Left lung (tissue), 10 donors: ENCODE measurements around the gene SPHK2. TPM values are rescaled to one million over a fixed set of nuclear protein-coding genes. Genes with fewer than 3 reads are reported as not detected.

Source experiments
- ATAC-seq: fragments of 200-7000 bp; cut with Tn5 transposase; one replicate; pipeline ENCODE4 v1.9.1; 2020; ENCODE audit warnings: moderate library complexity
- DNase-seq, 4 donors: peaks; one replicate each; pipeline ENCODE4 v3.0.0-alpha.2; 2013 to 2020
- H3K27ac ChIP-seq, 2 donors: fragments of 200-600 bp; sonication (generic) in 1 of 2; one replicate each; pipeline versions ENCODE4 v1.5.0 to v1.8.0; 2020 to 2021
- H3K27me3 ChIP-seq, 2 donors: fragments of 200-600 bp; sonication (generic) in 1 of 2; one replicate each; pipeline versions ENCODE4 v1.5.0 to v1.8.0; 2020 to 2021
- H3K36me3 ChIP-seq, 2 donors: fragments of 200-600 bp; sonication (generic) in 1 of 2; one replicate each; pipeline versions ENCODE4 v1.5.0 to v1.8.0; 2020 to 2021
- H3K4me1 ChIP-seq, 2 donors: fragments of 200-600 bp; one replicate each; pipeline ENCODE4 v1.8.0; 2021
- H3K4me3 ChIP-seq, 2 donors: fragments of 200-600 bp; sonication (generic) in 1 of 2; one replicate each; pipeline versions ENCODE4 v1.5.0 to v1.8.0; 2020 to 2021; ENCODE audit warnings: mild to moderate bottlenecking in 1 of 2
- H3K9me3 ChIP-seq, 2 donors: fragments of 200-600 bp; sonication (generic) in 1 of 2; one replicate each; pipeline versions ENCODE4 v1.5.0 to v1.8.0; 2020 to 2021
- CTCF ChIP-seq, 2 donors: fragments of 200-600 bp; sonication (generic) in 1 of 2; IDR thresholded peaks; one replicate each; pipeline versions ENCODE4 v1.5.0 to v1.8.0; 2021; ENCODE audit warnings: antibody characterized with exemption in 2 of 2
- intact Hi-C, 2 donors: fragments of 100-400 bp; cut with DNase I; formaldehyde crosslinking; loops; one replicate each; pipeline versions ENCODE4 v1.11.2 to v1.14.2; 2022
- polyA plus RNA-seq, 6 donors: library from polyadenylated mRNA; unstranded; fragments of 120-200 nt; gene quantifications; one replicate each; pipeline ENCODE4 v1.2.1, GENCODE V29; 2013; ENCODE audit not compliant: insufficient read length in 6 of 6
- total RNA-seq, 2 donors: library from RNA; stranded (reverse); fragmentation: NEBNext Ultra II Directional; extraction: Animal tissue kit (Norgen Biotek cat#: 25700); gene quantifications; one replicate each; pipeline ENCODE4 v1.2.1, GENCODE V29; 2021
- donor health status: DM: no; HTN: yes; CAD: no.
- donor health status: DM: no; HTN: no; CAD: no.

Gene SPHK2
- total and polyA plus RNA-seq, 8 donors, result 10.2 to 27.5 (median 14.9) TPM

- peak overlapping the region; percentile 25 to 30 for H3K27ac ChIP-seq
- ATAC-seq (no peak), DNase-seq (no peak)
- intact Hi-C loops, result no loop called here
- no peak for TF ChIP-seq CTCF (IDR thresholded peaks at IDR 0.05)
- no peaks in the 10 kb centered on the region for H3K27me3 ChIP-seq
- no peaks in the 10 kb centered on the region for H3K9me3 ChIP-seq
- peaks cover 20 to 39% of the 10 kb centered on the region in 2 donors for H3K4me1 ChIP-seq
- H3K36me3 ChIP-seq, result peaks cover 0 to 34% of the 10 kb centered on the region in 2 donors
- H3K4me3 ChIP-seq, result peak overlapping the region in 1 of 2 donors; percentile 75
Observed at GRCh38 chr19:48615231-48616040, 3.9 kb upstream of the SPHK2 start.

- Histone ChIP-seq H3K9me3 (no peaks in the 10 kb centered on the region), H3K4me3 (peak overlapping the region in 1 of 2 donors; percentile 75), H3K4me1 (peaks cover 20 to 46% of the 10 kb centered on the region in 2 donors), H3K36me3 (peaks cover 0 to 36% of the 10 kb centered on the region in 2 donors), H3K27ac (peak overlapping the region in 1 of 2 donors; percentile 25), H3K27me3 (no peaks in the 10 kb centered on the region)
- DNase-seq (peak in 1 of 4 donors; percentile 81), ATAC-seq (no peak)
- intact Hi-C loops, result no loop called here
- TF ChIP-seq CTCF (IDR thresholded peaks at IDR 0.05), result no peak
Observed at GRCh38 chr19:48616041-48616436, 3.3 kb upstream of the SPHK2 start.

DNA sequence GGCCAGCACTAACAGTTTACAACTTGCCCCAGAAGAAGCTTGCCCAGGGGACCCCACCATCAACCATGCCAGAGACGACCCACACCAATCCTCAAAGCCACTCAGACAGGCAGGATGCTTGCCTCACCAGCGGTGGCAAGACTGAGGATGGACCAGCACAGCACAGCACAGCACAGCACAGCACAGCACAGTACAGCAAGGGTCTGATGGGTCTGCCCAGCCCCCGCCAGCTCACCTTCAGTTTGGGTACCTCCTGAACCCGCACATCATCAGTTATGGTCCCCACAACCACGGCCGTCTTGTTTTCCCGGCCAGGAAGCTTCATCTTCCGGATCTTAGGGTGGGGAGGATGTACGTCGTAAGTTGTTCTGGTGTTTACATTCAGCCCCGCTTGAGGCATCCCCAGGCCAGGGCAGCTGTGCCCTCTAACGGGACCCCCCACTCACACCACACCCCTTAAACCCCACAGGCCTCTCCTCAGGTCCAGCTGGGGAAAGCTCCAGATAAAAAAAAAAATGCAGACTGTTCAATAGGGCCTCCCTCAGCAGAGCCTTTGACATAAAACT is 2.7 kb upstream of the SPHK2 start:
- intact Hi-C loops, result no loop called here
- Histone ChIP-seq H3K4me1 (peaks cover 20 to 50% of the 10 kb centered on the region in 2 donors), H3K9me3 (no peaks in the 10 kb centered on the region), H3K4me3 (peak overlapping the region in 1 of 2 donors; percentile 75), H3K27me3 (no peaks in the 10 kb centered on the region), H3K27ac (peak overlapping the region in 1 of 2 donors; percentile 25), H3K36me3 (peaks cover 0 to 40% of the 10 kb centered on the region in 2 donors)
- DNase-seq, result no peak
- no peak for ATAC-seq
- no peak for TF ChIP-seq CTCF (IDR thresholded peaks at IDR 0.05)

GRCh38 chr19:48617146-48617937 is 2.0 kb upstream of the SPHK2 start:
- no peaks in the 10 kb centered on the region for H3K27me3 ChIP-seq
- H3K9me3 ChIP-seq, result no peaks in the 10 kb centered on the region
- DNase-seq, result peak in 1 of 4 donors; percentile 37
- peaks cover 0 to 40% of the 10 kb centered on the region in 2 donors for H3K36me3 ChIP-seq
- H3K4me1 ChIP-seq, result peaks cover 20 to 57% of the 10 kb centered on the region in 2 donors
- TF ChIP-seq CTCF (IDR thresholded peaks at IDR 0.05), result no peak
- intact Hi-C loops, result no loop called here
- no peak for ATAC-seq
- H3K27ac ChIP-seq, result peak overlapping the region; percentile 5 to 92
- H3K4me3 ChIP-seq, result peak overlapping the region; percentile 75 to 87
